Activated CD8-positive, alpha-beta T cell treated with anti-CD3 and anti-CD28 coated beads, Interleukin-2, amount 10 ng/mL, durations not matched to agents 7 days and 5 days (primary cell): ENCODE results near the gene NLGN1. TPM values are rescaled to one million over a fixed set of nuclear protein-coding genes. Genes with fewer than 3 reads are reported as not detected.

Source experiments
- ATAC-seq: fragments of 150-1000 bp; cut with Tn5 transposase; one replicate; pipeline ENCODE4 v1.10.0; 2021; ENCODE audit warnings: moderate library complexity
- CTCF ChIA-PET: fragments of 350-600 bp; sonication (Branson Sonifier 250); formaldehyde crosslinking; loops from one replicate; lab custom pipeline; 2021; ENCODE audit warnings: antibody characterized with exemption; lab: Charles Lee
- POLR2A ChIA-PET: fragments of 350-600 bp; sonication (Branson Sonifier 250); formaldehyde crosslinking; loops from one replicate; lab custom pipeline; 2021; ENCODE audit warnings: antibody characterized with exemption; lab: Charles Lee
- DNase-seq: peaks from one replicate; pipeline ENCODE4 v3.0.0-alpha.2; 2020
- H3K27ac Mint-ChIP-seq: one replicate; pipeline ENCODE4 v1.8.0; 2021; ENCODE audit warnings: mild to moderate bottlenecking, mixed read lengths
- H3K27me3 Mint-ChIP-seq: one replicate; pipeline ENCODE4 v1.8.0; 2021; ENCODE audit warnings: low read depth, mixed read lengths
- H3K36me3 Mint-ChIP-seq: one replicate; pipeline ENCODE4 v1.8.0; 2021; ENCODE audit warnings: low read depth, mixed read lengths
- H3K4me1 Mint-ChIP-seq: one replicate; pipeline ENCODE4 v1.8.0; 2021; ENCODE audit warnings: low read depth, mixed read lengths
- H3K4me3 Mint-ChIP-seq: one replicate; pipeline ENCODE4 v1.8.0; 2021; ENCODE audit warnings: mild to moderate bottlenecking, mixed read lengths
- H3K9me3 Mint-ChIP-seq: one replicate; pipeline ENCODE4 v1.8.0; 2022; ENCODE audit warnings: mixed read lengths; ENCODE audit not compliant: insufficient read depth
- total RNA-seq, 2 experiments: library from RNA; stranded (reverse); gene quantifications; one replicate each; pipeline ENCODE4 v1.2.3, GENCODE V29; 2021

NLGN1 gene
- total RNA-seq, 2 experiments from 2014 or later, result not detected

DNA sequence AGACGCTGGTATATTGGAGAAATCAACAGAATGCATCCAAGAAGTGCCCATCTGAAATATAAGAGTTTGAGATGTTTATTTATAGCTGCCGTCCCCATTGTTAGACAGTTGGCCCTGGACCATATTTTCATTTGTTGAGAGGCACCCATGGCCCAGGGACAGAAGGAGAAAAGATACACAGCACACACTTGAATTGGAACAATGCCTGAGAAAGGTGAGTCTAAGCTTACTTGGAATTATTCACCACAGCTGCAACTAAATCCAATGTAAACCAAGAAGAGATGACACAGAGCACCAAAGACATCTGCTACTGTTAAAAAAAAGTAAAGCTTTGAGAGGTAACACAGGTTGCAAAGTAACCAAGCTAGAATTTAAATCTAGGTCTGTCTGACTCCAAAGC, 936.1 kb downstream of the NLGN1 start:
- ChIA-PET POLR2A (no interaction called here), CTCF (no interaction called here)
- no peak for ATAC-seq
- DNase-seq, result no peak
- Mint-ChIP-seq H3K27ac (no peak overlapping the region), H3K4me3 (no peak overlapping the region), H3K36me3 (no peaks in the 10 kb centered on the region), H3K4me1 (no peaks in the 10 kb centered on the region), H3K9me3 (no peaks in the 10 kb centered on the region), H3K27me3 (no peaks in the 10 kb centered on the region)

DNA sequence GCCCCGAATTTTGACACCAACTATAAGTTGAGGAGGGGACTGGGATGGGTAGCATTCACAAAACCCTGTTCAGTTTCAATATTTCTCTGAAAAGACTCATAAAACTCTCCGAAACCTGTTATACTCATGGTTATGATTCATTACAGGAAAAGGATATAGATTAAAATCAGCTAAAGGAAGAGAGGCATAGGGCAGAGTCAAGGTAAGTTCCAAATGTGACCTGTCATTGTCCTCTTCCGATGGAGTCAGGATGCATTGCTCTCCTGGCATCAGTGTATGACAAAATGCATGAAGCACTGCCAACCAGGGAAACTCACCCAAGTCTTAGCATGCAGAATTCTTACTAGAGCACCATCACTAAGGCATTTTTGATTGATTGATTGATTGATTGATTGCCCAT, 936.6 kb downstream of the NLGN1 start:
- DNase-seq, result no peak
- Mint-ChIP-seq H3K27ac (no peak overlapping the region), H3K4me1 (no peaks in the 10 kb centered on the region), H3K27me3 (no peaks in the 10 kb centered on the region), H3K9me3 (no peaks in the 10 kb centered on the region), H3K4me3 (no peak overlapping the region), H3K36me3 (no peaks in the 10 kb centered on the region)
- ChIA-PET CTCF (no interaction called here), POLR2A (no interaction called here)
- no peak for ATAC-seq

DNA sequence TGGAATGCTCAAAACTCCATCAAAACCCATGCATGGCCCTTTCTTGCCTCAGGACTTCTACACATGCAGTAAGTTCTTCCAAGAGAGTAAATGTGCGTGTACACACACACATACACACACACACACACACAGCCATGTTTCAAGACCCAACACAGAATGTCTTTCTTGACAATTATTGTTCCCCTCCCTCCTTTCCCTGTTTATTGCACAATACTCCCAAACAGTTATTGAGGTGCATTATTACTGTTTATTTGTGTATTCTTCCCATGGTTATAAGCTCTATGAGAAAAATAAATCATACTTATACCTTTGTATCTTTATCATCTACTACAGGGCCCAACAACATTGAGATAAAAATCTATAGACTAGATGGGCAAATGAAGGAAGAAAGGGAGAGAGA, 937.8 kb downstream of the NLGN1 start:
- CTCF ChIA-PET, result no interaction called here
- Mint-ChIP-seq H3K27me3 (no peaks in the 10 kb centered on the region), H3K4me1 (no peaks in the 10 kb centered on the region), H3K9me3 (no peaks in the 10 kb centered on the region), H3K4me3 (no peak overlapping the region), H3K36me3 (no peaks in the 10 kb centered on the region), H3K27ac (no peak overlapping the region)
- DNase-seq (no peak), ATAC-seq (no peak)
- POLR2A ChIA-PET, result no interaction called here

DNA sequence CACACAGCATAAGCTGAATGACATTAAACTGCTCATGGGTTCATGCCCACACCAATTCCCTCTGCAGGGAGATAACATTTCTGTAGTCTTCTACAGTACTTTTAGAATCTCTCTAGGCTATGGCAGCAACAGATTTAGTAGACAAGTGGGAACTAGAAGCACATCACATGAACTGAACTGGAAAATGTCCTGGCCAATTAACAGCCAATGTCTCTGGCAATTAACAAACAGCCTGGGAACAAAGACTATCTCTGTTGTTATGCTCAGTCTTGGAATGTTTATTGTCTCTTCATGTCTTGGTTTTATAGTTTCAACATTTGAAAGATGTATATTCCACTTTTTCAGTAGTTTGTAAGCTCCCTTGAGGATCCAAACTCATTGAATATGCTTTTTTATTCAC, 938.4 kb downstream of the NLGN1 start:
- Mint-ChIP-seq H3K4me1 (no peaks in the 10 kb centered on the region), H3K27me3 (no peaks in the 10 kb centered on the region), H3K9me3 (no peaks in the 10 kb centered on the region), H3K36me3 (no peaks in the 10 kb centered on the region), H3K4me3 (no peak overlapping the region), H3K27ac (no peak overlapping the region)
- ChIA-PET CTCF (no interaction called here), POLR2A (no interaction called here)
- DNase-seq (no peak), ATAC-seq (no peak)
